Fibroblast of lung (primary cell): ENCODE results near the gene HIRA. TPM values are rescaled to one million over a fixed set of nuclear protein-coding genes. Genes with fewer than 3 reads are reported as not detected.

Source experiments
- DNase-seq, 2 donors: peaks; one replicate each; pipeline versions ENCODE4 v3.0.0 to v3.0.0-alpha.2; 2010; ENCODE audit warnings: low read depth in 2 of 2
- H2AFZ ChIP-seq: 2 replicates; pipeline ENCODE4 v1.5.1; 2012; ENCODE audit warnings: low read length, control low read depth, inconsistent platforms
- H3K27ac ChIP-seq: 2 replicates; pipeline ENCODE4 v1.5.1; 2011; ENCODE audit warnings: low read length, control low read depth; ENCODE audit not compliant: insufficient read depth
- H3K27me3 ChIP-seq: 2 replicates; pipeline ENCODE4 v1.5.1; 2011; ENCODE audit warnings: mild to moderate bottlenecking, low read length; ENCODE audit not compliant: control insufficient read depth, insufficient read depth
- H3K36me3 ChIP-seq: 2 replicates; pipeline ENCODE4 v1.5.1; 2011; ENCODE audit warnings: low read length; ENCODE audit not compliant: control insufficient read depth, insufficient read depth
- H3K4me1 ChIP-seq: 2 replicates; pipeline ENCODE4 v1.5.1; 2011; ENCODE audit warnings: low read length; ENCODE audit not compliant: control insufficient read depth, insufficient read depth; ENCODE audit errors: extremely low read depth
- H3K4me2 ChIP-seq: 2 replicates; pipeline ENCODE4 v1.5.1; 2011; ENCODE audit warnings: low read length, control low read depth; ENCODE audit not compliant: insufficient read depth; ENCODE audit errors: extremely low read depth
- H3K4me3 ChIP-seq, 4 experiments: fragments of 200-600 bp in 1 of 4; sonication (generic) in 1 of 4; replicated peaks in 1 of 4; 2 replicates each; pipeline ENCODE4 v1.5.1; 2011 to 2016; ENCODE audit warnings: low read length in 4 of 4, low read depth in 3 of 4, mild to moderate bottlenecking in 3 of 4, control low read depth in 2 of 4, inconsistent platforms in 1 of 4, mixed read lengths in 1 of 4; ENCODE audit not compliant: insufficient read depth in 1 of 4; ENCODE audit errors: control extremely low read depth in 1 of 4
- H3K79me2 ChIP-seq: 2 replicates; pipeline ENCODE4 v1.5.1; 2012; ENCODE audit warnings: mild to moderate bottlenecking, low read length, inconsistent platforms; ENCODE audit not compliant: control insufficient read depth, insufficient read depth
- H3K9ac ChIP-seq: 2 replicates; pipeline ENCODE4 v1.5.1; 2011; ENCODE audit warnings: mild to moderate bottlenecking, low read length, control low read depth; ENCODE audit not compliant: insufficient read depth
- H3K9me3 ChIP-seq: 2 replicates; pipeline ENCODE4 v1.5.1; 2012; ENCODE audit warnings: low read depth, low read length; ENCODE audit not compliant: control insufficient read depth, insufficient read depth
- H4K20me1 ChIP-seq: 2 replicates; pipeline ENCODE4 v1.5.1; 2011; ENCODE audit warnings: low read length; ENCODE audit not compliant: control insufficient read depth, insufficient read depth; ENCODE audit errors: extremely low read depth
- EZH2 ChIP-seq: IDR thresholded peaks from 2 replicates; pipeline ENCODE4 v1.5.1; 2012; ENCODE audit warnings: low read length, control low read depth, mild to moderate bottlenecking; ENCODE audit errors: missing control alignments
- polyA plus RNA-seq, 2 donors: library from polyadenylated mRNA; depleted of rRNA in 1 of 2; stranded (reverse) in 1 of 2; unstranded in 1 of 2; fragments of >200 nt; gene quantifications; 2 replicates each; pipeline ENCODE4 v1.2.1, GENCODE V29; 2011 to 2012; ENCODE audit warnings: missing spikeins in 1 of 2
- total RNA-seq: library from RNA; depleted of rRNA; stranded (reverse); fragments of >200 nt; gene quantifications from 2 replicates; pipeline ENCODE4 v1.2.1, GENCODE V29; 2014
- TF ChIP-seq, protein P1 (sequence below), 2 donors: IDR thresholded peaks in 1 of 2; conservative IDR thresholded peaks in 1 of 2; 1 replicate in 1 of 2; 2 replicates in 1 of 2; pipeline ENCODE4 v1.5.1; 2011 to 2012; ENCODE audit warnings: low read length in 2 of 2, control low read depth in 1 of 2, inconsistent platforms in 1 of 2, low read depth in 1 of 2, mild to moderate bottlenecking in 1 of 2

HIRA gene
- total and polyA plus RNA-seq, 2 donors (not counting 1 experiment from before 2014, with no cell fraction given), result 19.2 to 20.5 TPM

- Histone ChIP-seq H2AFZ (no peak overlapping the region), H3K9me3 (no peaks in the 10 kb centered on the region), H3K4me2 (no peak overlapping the region), H4K20me1 (no peaks in the 10 kb centered on the region), H3K79me2 (no peaks in the 10 kb centered on the region), H3K27me3 (no peaks in the 10 kb centered on the region), H3K27ac (no peak overlapping the region), H3K9ac (no peak overlapping the region), H3K36me3 (peaks cover 14% of the 10 kb centered on the region), H3K4me1 (no peaks in the 10 kb centered on the region), H3K4me3 (no peak overlapping the region)
- TF ChIP-seq, protein P1, sequence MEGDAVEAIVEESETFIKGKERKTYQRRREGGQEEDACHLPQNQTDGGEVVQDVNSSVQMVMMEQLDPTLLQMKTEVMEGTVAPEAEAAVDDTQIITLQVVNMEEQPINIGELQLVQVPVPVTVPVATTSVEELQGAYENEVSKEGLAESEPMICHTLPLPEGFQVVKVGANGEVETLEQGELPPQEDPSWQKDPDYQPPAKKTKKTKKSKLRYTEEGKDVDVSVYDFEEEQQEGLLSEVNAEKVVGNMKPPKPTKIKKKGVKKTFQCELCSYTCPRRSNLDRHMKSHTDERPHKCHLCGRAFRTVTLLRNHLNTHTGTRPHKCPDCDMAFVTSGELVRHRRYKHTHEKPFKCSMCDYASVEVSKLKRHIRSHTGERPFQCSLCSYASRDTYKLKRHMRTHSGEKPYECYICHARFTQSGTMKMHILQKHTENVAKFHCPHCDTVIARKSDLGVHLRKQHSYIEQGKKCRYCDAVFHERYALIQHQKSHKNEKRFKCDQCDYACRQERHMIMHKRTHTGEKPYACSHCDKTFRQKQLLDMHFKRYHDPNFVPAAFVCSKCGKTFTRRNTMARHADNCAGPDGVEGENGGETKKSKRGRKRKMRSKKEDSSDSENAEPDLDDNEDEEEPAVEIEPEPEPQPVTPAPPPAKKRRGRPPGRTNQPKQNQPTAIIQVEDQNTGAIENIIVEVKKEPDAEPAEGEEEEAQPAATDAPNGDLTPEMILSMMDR (conservative IDR thresholded peaks at IDR 0.05 in 1 of 2, IDR thresholded peaks at IDR 0.05 in 1 of 2; ENCODE audit: low read depth in 1 of 2, low read length in 2 of 2), result no peak
- TF ChIP-seq EZH2, result no peak
- no peak for DNase-seq
These were observed 54.6 kb downstream of the HIRA start for GRCh38 chr22:19376971-19377370.

DNA sequence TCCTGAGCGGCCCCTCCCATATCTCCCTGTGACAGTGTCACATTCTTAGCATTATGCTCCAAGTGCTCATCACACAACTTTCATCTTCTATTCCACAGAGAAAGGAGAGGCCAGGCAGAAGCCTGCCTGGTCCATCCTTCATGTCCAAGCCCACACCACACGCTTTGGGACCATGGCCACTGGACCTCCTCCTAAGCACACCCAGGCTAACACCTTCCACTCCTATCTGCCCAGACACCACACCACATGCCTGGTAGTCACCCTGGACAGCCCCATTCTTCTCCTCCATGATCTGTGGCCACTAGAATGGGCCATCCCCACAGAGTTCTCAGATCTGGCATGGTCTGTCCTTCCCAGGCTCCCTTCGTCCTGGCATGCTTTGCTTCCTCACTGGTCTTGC, 55.3 kb downstream of the HIRA start:
- Histone ChIP-seq H4K20me1 (no peaks in the 10 kb centered on the region), H3K4me3 (no peak overlapping the region), H3K36me3 (peaks cover 14% of the 10 kb centered on the region), H3K4me1 (no peaks in the 10 kb centered on the region), H3K27ac (no peak overlapping the region), H3K79me2 (no peaks in the 10 kb centered on the region), H2AFZ (no peak overlapping the region), H3K9ac (no peak overlapping the region), H3K9me3 (no peaks in the 10 kb centered on the region), H3K4me2 (no peak overlapping the region), H3K27me3 (no peaks in the 10 kb centered on the region)
- no peak for DNase-seq
- TF ChIP-seq EZH2, result no peak
- TF ChIP-seq, protein P1 (conservative IDR thresholded peaks at IDR 0.05 in 1 of 2, IDR thresholded peaks at IDR 0.05 in 1 of 2; ENCODE audit: low read depth in 1 of 2, low read length in 2 of 2), result no peak

GRCh38 chr22:19375435-19375834, 56.1 kb downstream of the HIRA start:
- Histone ChIP-seq H3K27ac (no peak overlapping the region), H3K4me3 (no peak overlapping the region), H3K36me3 (peaks cover 16% of the 10 kb centered on the region), H3K9me3 (no peaks in the 10 kb centered on the region), H3K4me2 (no peak overlapping the region), H4K20me1 (no peaks in the 10 kb centered on the region), H3K4me1 (no peaks in the 10 kb centered on the region), H3K9ac (no peak overlapping the region), H2AFZ (no peak overlapping the region), H3K79me2 (no peaks in the 10 kb centered on the region), H3K27me3 (no peaks in the 10 kb centered on the region)
- no peak for DNase-seq
- TF ChIP-seq, protein P1 (conservative IDR thresholded peaks at IDR 0.05 in 1 of 2, IDR thresholded peaks at IDR 0.05 in 1 of 2; ENCODE audit: low read depth in 1 of 2, low read length in 2 of 2), result no peak
- no peak for TF ChIP-seq EZH2
